Skin of body (tissue), 2 donors: ENCODE results near the gene CCDC148. TPM values are rescaled to one million over a fixed set of nuclear protein-coding genes. Genes with fewer than 3 reads are reported as not detected.
"Not testable (repeated sequence)": the region's sequence is repeated elsewhere in the genome, so short reads cannot be mapped to it uniquely, and the experiment has no call there.

Experiments
- DNase-seq: peaks from one replicate; lab custom pipeline; 2025; lab: John Stamatoyannopoulos, UW
- total RNA-seq: library from RNA; depleted of rRNA; stranded (reverse); fragments of >200 nt; gene quantifications from one replicate; pipeline ENCODE4 v1.2.3, GENCODE V29; 2014

Gene CCDC148
- total RNA-seq, 1 donor from 2014 or later: 1.2 TPM

DNA sequence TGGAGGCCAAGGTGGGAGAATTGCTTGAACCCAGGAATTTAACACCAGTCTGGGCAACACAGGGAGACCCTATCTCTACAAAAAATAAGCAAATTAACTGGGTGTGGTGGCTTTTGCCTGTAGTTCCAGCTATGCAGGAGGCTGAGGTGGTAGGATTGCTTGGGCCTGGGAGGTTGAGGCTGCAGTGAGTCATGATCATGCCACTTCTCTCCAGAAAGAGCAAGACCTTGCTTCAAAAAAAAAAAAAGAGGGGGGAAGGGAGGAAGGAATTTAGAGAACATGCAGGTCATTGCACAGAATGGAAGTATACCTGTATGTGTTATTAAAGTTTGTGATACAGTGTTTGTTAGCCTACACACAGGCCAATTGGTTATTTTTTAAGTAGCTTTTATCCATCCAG is 26.0 kb upstream of the CCDC148 start:
- DNase-seq: no peak

DNA sequence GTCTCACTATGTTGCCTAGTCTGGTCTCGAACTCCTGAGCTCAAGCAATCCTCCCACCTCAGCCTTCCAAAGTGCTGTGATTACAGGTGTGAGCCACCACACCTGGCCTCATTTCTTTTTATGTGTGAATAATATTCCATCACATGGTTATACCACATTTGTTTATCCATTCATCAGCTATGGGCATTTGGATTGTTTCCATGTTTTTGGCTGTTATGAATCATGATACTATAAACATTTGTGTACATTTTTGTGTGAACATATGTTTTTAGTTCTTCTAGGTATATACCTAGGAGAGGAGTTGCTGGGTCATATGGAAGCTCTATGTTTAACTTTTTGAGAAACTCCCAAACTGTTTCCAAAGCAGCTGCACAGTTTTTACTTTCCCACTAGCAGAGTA is 24.6 kb upstream of the CCDC148 start:
- DNase-seq: no peak

DNA sequence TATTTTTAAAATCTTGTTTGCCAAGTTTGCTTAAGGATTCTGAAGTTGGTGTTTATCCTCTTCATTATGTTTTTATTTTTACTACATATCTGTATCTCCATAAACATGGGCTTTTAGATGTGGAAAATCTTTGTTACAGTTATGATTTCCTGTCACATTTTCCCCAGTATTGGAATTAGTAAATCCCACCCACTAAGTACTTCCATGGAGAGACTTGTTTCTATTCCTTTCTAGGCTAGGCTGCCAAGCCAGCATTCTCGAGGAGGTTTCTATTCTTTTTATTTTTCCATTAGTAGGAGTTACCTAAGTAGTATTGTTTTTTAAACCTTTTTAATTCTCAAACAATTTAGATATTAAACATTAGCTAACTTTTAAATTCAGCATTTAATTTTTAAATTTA is 22.3 kb upstream of the CCDC148 start:
- DNase-seq: peak; percentile 11

- no peak for DNase-seq
These were observed 21.7 kb upstream of the CCDC148 start for GRCh38 chr2:158478237-158478636.

DNA sequence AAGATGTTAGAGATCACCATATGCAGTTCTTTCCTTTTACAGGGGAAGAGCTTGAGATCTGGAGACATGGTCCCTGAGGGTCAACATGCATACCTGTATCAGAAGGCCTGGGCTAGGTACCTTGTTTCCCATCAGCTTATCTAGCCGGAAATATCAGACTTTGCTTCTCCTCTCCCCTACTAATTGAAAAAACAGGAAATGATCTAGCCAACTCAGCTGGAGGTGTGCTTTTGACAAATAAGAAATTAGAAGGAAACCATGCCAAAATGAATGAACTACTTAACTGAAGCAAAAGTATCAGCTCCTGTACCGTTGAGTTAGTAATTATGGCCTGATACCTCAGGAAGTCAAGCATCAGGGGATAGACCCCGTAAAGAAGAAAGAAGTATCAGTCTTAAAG is 20.6 kb upstream of the CCDC148 start:
- no peak for DNase-seq

DNA sequence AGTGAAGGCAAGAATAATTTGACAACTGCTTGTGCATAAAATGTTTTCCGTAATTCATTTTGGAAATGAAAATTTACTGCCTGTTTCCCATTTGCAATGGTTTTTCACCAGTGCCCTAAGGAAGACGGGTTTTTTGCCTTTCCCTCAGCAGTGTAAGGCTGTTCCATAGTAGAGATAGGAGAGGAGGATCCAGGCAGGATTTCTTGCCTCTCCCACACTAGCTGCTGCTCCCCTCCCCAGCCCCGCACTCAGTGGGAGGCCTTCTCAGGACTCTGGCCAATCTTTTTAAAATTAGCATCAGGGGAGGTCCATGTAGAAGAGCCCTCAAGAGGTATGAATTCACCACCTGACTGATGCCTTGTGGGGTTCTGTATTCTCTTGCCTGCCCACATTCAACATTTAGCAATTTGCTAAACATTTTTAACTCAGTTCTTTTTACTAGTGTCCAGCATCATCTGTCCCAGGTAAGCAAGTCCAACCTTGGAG is 18.0 kb upstream of the CCDC148 start:
- not testable (repeated sequence) for DNase-seq

DNA sequence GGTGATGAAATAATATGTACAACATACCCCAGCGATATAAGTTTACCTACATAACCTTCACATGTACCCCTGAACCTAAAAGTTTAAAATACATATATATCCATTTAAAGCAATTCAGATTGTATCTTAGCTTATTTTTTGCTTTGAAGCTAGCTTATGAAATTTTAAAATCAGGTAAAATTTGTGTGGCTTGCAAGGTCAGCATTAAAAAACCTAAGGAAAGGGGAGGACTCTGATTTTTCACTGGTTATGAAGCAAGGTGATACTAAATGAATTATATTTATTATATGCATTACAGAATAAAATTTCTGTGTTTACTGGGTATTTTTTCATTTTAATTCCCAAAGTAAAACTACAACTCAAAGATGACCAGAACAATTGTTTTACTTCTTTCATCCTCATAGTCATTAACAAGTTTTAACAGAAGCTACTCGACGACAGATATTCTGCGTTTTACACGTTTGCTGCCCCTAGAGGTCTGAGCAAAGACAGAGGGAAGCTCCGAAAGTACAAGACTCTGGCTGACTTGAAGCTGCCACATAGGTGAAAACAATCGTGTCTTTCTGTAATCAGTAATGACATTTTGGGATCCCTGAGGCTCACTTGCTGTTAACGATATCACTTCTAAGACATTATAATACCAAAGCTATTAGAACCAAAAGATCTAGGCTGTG is 17.3 kb upstream of the CCDC148 start:
- no peak for DNase-seq

- not testable (repeated sequence) for DNase-seq
These were observed 16.7 kb upstream of the CCDC148 start for GRCh38 chr2:158473300-158473699.

DNA sequence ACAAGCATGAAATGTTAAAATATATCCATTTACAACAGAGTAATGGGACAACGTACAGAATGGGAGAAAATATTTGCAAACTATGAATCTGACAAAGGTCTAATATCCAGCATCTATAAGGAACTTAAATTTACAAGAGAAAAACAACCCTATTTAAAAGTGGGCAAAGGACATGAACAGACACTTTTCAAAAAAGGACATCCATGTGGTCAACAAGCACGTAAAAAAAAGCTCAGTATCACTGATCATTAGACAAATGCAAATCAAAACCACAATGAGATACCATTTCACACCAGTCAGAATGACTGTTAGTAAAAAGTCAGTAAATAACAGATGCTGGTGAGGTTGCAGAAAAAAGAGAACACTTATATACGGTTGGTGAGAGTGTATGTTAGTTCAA is 16.3 kb upstream of the CCDC148 start:
- not testable (repeated sequence) for DNase-seq

DNA sequence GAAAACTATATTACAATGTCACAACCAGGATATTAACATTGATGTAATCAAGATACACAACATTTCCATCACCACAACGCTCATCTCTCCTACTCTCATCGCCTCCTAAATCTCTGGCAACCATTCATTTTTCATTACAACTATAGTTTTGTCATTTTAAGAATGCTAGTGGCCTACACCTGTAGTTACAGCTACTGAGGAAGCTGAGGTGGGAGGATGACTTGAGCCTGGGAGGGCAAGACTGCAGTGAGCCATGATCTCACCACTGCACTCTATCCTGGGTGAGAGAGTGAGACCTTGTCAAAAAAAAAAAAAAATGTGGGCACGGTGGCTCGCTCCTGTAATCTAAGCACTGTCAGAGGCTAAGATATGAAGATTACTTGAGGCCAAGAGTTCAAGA is 10.7 kb upstream of the CCDC148 start:
- no peak for DNase-seq

GRCh38 chr2:158464426-158465281 is 8.1 kb upstream of the CCDC148 start:
- no peak for DNase-seq

GRCh38 chr2:158463496-158464095 is 7.0 kb upstream of the CCDC148 start:
- no peak for DNase-seq

DNA sequence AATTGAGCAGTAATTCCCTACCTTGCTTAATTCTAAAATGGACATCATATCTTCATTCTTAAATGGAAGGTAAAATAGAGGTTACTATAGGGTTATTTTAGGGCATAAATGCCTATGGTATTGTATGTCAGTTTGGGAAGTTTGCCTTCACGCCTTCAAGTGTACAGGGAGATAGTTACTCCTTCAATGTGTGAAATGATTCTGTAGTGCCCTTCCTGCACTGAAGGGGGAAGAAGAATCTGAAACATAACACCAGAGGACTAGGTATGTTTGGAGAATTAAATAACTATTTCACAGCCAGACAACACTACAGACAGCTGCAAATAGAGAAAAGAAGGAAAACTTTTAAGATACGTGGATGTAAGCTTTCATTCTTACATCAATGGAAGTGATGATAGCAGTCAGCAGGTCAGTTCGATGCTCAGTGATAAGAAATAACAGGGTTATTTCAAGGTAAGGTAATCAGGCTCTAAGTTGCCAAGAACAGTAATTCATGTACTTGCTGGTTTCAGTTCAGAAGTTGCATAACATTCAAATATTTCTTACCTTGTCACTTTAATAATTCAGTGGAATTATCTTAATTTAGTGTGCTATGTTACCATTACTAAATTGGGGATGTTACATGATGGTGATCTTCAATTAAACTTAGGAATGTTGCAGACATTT is 4.2 kb upstream of the CCDC148 start:
- no peak for DNase-seq

GRCh38 chr2:158459161-158460003 is 2.8 kb upstream of the CCDC148 start:
- DNase-seq: no peak

GRCh38 chr2:158458617-158458920 is 2.0 kb upstream of the CCDC148 start:
- peak; percentile 8 for DNase-seq

- peak; percentile 20 for DNase-seq
These were observed 1.5 kb upstream of the CCDC148 start for GRCh38 chr2:158457826-158458616.

DNA sequence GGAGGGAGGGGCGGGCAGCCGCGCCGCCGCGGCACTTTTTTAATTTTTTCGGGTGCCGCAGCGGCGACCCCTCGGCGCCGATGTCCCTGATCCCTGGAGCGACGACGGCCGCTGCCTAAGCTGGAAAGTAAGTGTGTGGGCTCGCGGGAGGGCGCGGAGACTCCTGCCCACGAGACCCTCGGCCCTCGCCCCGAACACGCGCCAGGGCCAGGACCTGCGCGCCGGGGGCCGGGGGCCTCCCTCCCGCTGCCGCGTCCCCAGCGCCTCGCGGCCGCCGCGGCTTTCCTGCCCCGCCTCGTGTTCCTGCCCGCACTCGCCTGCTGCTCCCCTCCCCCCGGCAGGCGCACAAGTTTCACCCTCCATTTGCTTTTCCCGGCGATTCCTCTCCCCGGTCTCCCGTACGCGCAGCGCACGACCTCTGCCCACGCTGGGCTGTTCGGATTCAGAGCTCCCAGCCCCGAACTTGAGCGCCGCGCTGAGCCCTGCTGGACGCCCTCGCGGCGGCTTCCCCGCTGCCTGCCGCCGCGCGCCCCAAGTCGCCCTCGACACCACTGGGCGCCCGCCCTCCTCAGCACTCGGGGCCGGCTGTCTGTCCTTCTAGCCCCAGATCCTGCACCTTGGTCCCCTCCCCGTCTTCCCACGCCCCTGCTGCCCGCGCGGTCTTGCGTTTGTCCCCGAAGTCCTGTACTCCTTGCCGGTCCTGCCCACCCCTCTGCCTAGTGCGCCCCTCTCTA is 706 bp upstream of the CCDC148 start:
- DNase-seq: no peak

GRCh38 chr2:158443606-158444005 is 12.9 kb downstream of the CCDC148 start:
- no peak for DNase-seq

GRCh38 chr2:158439062-158439461 is 17.5 kb downstream of the CCDC148 start:
- DNase-seq: not testable (repeated sequence)
